ENCODE results near the gene TFF3.

DNA sequence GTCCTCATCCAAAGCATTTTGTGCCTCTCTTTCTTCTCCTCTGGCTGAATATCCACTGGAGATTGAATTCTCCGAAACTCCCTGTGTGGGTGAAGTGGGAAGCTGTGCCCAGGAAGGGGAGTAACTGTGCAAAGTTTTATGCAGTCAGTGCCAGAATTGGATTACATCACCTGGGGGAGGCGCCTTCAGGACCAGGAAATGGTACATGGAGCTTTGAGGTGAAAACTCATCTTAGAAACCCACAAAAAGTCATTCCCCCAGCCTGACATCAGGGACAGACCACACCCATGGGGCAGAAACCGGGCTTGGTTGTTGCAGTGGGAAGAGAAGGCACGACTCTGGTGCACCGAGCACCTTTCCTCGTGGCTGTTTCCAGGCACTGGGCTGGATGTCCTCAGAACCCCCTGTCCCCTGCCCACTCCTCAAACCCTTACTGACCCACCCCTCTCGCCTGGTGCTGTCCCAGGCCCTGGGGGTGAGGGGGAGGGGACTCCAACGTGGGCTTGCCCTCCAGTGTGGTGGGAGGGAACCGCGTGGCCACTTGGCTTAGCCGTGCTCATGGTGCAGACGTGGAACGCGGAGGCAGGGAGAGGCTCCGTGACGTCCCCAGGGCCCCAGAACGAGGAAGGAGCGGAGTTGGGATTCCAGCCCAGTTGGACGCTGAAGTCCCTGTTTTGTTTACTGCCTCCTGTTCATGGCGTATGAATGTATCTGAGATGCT is 15.7 kb downstream of the TFF3 start:
- no peak for TF ChIP-seq POLR2AphosphoS5 (IDR thresholded peaks at IDR 0.05)
- TF ChIP-seq, protein P1, sequence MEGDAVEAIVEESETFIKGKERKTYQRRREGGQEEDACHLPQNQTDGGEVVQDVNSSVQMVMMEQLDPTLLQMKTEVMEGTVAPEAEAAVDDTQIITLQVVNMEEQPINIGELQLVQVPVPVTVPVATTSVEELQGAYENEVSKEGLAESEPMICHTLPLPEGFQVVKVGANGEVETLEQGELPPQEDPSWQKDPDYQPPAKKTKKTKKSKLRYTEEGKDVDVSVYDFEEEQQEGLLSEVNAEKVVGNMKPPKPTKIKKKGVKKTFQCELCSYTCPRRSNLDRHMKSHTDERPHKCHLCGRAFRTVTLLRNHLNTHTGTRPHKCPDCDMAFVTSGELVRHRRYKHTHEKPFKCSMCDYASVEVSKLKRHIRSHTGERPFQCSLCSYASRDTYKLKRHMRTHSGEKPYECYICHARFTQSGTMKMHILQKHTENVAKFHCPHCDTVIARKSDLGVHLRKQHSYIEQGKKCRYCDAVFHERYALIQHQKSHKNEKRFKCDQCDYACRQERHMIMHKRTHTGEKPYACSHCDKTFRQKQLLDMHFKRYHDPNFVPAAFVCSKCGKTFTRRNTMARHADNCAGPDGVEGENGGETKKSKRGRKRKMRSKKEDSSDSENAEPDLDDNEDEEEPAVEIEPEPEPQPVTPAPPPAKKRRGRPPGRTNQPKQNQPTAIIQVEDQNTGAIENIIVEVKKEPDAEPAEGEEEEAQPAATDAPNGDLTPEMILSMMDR (IDR thresholded peaks at IDR 0.05): no peak
- no peak for TF ChIP-seq POLR2A (IDR thresholded peaks at IDR 0.05)

All from transverse colon (tissue), 4 donors.